ENCODE data around the gene KCTD16.

The KCTD16 gene

GRCh38 chr5:144170276-144171024, at the start of gene KCTD16, which contains the start of gene YIPF5:
TSS of gene KCTD16 (plus strand) at chr5:144170873.
TSS of gene YIPF5 (minus strand) at chr5:144170659. CDS start at chr5:144169955, 704 bp downstream.
- no peak for TF ChIP-seq CTCF (IDR thresholded peaks at IDR 0.05; ENCODE audit: control extremely low read depth, extremely low read depth, low read depth, missing control alignments)
- peak; percentile 96 for DNase-seq (ENCODE audit: extremely low spot score)
- ChIA-PET CTCF (interaction anchor here (0.8 to 5.0 kb wide), 12 partner anchors 9 to 1248 kb away, joined by 3 to 21 read pairs (median 5); no protein-coding TSS in a partner anchor), POLR2A (interaction anchor here (0.6 kb wide), 1 partner anchor 749 kb away, joined by 4 read pairs; no protein-coding TSS in a partner anchor)

- DNase-seq (ENCODE audit: extremely low spot score), result no peak
- ChIA-PET CTCF (interaction anchor here (1.1 to 1.5 kb wide), 2 partner anchors 18 to 19 kb away, joined by 3 to 4 read pairs; no protein-coding TSS in a partner anchor), POLR2A (no interaction called here)
- TF ChIP-seq CTCF (IDR thresholded peaks at IDR 0.05; ENCODE audit: control extremely low read depth, extremely low read depth, low read depth, missing control alignments), result no peak
These were observed 49.1 kb upstream of the KCTD16 start for GRCh38 chr5:144121577-144121976.

GRCh38 chr5:144122081-144122480, 48.6 kb upstream of the KCTD16 start:
- ChIA-PET POLR2A (no interaction called here), CTCF (interaction anchor here (1.1 to 1.5 kb wide), 2 partner anchors 18 to 19 kb away, joined by 3 to 4 read pairs; no protein-coding TSS in a partner anchor)
- no peak for DNase-seq (ENCODE audit: extremely low spot score)
- TF ChIP-seq CTCF (IDR thresholded peaks at IDR 0.05; ENCODE audit: control extremely low read depth, extremely low read depth, low read depth, missing control alignments), result no peak

GRCh38 chr5:144122641-144123040, 48.0 kb upstream of the KCTD16 start:
- CTCF ChIA-PET, result interaction anchor here (1.1 kb wide), 1 partner anchor 18 kb away, joined by 3 read pairs; no protein-coding TSS in a partner anchor

GRCh38 chr5:144125163-144125726, 45.4 kb upstream of the KCTD16 start:
- no peak for TF ChIP-seq CTCF (IDR thresholded peaks at IDR 0.05; ENCODE audit: control extremely low read depth, extremely low read depth, low read depth, missing control alignments)
- ChIA-PET POLR2A (no interaction called here), CTCF (interaction anchor here (1.6 to 3.1 kb wide), 2 partner anchors 8 to 15 kb away, joined by 4 to 12 read pairs; no protein-coding TSS in a partner anchor)
- DNase-seq (ENCODE audit: extremely low spot score), result no peak

More at GRCh38 chr5:144122641-144123040, 48.0 kb upstream of the KCTD16 start:
- no peak for DNase-seq (ENCODE audit: extremely low spot score)
- no peak for TF ChIP-seq CTCF (IDR thresholded peaks at IDR 0.05; ENCODE audit: control extremely low read depth, extremely low read depth, low read depth, missing control alignments)
- POLR2A ChIA-PET, result no interaction called here

- CTCF ChIA-PET, result interaction anchor here (0.8 to 3.1 kb wide), 5 partner anchors 9 to 32 kb away, joined by 3 to 12 read pairs (median 3); no protein-coding TSS in a partner anchor
- TF ChIP-seq CTCF (IDR thresholded peaks at IDR 0.05; ENCODE audit: control extremely low read depth, extremely low read depth, low read depth, missing control alignments), result no peak
- POLR2A ChIA-PET, result no interaction called here
- DNase-seq (ENCODE audit: extremely low spot score), result no peak
These were observed 44.0 kb upstream of the KCTD16 start for GRCh38 chr5:144126707-144127106.

Data from GM10248 (cell line).